GM19372 (cell line): Measurements from ENCODE around the gene ATP10B.
"Not testable (repeated sequence)": the region's sequence is repeated elsewhere in the genome, so short reads cannot be mapped to it uniquely, and the experiment has no call there.

Experiments used
- ATAC-seq: cut with Tn5 transposase; IDR thresholded peaks from one replicate; pipeline ENCODE4 v1.9.1; 2021; ENCODE audit warnings: mild to moderate bottlenecking, low read depth, moderate library complexity; ENCODE audit not compliant: unreplicated experiment

Gene ATP10B

DNA sequence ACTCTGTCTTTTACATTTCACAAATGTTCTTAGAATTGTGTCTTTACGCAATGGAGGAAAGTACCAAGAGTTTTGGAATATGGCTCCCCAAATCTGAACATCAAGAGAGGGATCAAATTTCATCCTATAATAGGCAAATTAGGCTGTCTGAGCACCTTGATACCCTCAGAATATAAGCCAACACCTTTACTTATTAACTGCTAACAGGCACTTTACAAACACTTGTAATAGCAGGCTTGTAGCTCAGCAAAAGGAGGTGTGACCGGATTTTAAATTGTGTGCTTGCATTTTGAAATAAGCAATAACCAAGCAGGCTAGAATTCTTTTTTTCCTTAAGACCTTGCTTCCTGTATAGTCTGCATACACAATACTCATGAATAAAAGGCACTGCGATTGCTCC, 92.0 kb downstream of the ATP10B start:
- ATAC-seq = no peak

DNA sequence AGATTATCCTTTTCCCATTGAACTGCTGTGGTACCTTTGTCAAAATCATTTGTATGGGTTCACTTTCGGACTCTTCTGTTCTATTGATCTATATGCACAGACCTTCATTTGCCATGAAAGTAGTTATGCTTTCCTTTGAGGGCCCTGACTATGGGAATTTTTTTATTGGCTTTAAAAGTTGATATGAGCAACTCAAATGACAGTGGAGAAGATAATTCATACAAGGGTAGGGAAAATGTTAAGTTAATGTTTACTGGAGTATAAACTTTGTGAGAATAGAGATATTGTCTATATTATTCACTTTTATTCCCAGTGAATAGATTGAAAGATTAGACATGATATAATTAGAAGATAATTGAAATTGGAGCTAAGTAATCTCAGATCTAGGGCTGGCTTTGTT, 94.8 kb downstream of the ATP10B start:
- no peak for ATAC-seq

DNA sequence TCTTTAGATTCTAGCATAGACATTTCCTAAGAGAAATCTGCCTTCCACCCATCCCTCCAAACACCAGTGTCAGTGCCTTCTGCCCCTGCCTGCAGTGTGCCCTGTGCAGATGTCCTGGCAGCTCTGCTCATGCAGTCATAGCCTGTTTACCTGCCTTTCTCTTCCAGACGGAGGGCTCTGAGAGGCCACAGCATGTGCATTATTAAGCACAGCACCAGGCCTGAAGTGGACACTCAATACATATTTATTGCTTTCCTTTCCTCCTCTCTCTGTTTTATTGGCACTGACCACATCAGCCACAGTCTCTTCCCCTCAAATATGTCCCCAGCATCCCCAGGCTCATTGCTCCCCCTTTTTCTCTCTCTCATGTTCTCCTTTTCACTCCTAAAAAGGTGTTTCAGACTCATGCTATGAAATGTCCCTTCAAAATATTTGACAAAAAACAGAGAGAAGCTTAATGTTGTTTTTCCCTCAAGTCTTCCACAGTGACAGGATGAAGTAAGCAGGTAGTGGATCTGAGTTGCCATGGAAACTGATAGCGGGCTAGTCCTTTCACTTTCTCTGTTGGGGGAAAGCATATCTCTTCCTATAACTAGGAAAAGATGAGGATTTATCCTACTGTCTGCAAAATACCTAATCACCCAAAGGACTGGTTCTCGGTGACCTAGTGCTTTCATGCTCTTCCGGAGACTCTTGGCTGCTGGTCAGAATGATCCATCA, 100.9 kb downstream of the ATP10B start:
- ATAC-seq = no peak

DNA sequence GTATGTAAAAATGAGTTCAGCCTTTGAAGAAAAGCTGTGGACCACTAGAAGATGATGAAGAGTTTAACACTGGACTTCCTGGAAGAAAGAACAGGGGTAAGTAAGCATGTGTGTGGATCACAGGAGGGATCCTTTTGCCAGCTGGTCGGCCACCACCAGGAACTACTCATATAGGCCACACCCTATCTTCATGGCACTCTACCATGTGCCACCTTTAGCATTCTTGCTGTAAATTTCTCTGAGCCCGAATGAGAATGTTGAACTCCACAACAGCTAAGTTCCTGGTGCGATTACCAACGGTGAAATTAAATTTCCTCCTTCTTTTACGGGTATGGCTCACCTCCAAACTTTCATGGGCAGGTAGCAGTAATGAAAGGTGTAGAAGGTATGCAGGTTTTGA, 102.3 kb downstream of the ATP10B start:
- no peak for ATAC-seq

DNA sequence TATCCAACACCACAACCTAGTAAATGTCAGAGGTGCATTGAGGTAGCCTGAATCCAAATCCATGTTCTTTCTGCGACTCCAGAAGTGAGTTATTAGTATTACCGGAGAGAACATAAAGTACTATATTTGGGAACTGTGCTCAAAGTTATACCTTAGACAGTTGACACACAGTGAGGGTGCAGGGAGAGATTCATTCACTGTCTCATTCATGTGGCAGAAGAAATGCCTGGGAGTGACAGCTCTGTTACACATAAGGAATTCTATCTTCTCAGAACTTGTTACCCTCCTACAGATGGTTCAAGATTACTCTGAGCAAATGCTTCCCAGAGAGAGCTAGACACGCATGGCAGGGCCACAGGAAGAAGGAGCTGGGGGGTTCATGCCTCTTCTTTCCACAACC, 103.0 kb downstream of the ATP10B start:
- ATAC-seq = no peak

DNA sequence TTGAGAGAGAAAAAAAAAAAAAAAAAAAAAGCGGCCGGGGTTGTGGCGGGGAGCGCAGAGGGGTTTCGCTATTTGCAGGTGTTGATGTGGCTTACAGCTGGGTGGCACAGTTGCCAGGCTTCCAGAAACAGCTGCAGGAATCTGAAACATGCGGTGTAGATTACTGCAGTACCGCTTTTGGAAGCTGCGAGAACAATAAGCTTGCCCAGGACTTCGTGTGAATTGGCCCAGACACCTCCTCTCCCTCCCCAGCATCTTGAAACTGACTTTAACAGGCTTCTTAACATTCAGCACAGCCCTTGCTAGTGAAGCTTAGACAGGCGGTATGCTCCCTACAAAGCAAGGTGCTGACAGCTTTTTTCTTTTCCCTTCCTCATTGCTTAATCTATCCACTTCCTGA, 104.0 kb downstream of the ATP10B start:
- no peak for ATAC-seq

DNA sequence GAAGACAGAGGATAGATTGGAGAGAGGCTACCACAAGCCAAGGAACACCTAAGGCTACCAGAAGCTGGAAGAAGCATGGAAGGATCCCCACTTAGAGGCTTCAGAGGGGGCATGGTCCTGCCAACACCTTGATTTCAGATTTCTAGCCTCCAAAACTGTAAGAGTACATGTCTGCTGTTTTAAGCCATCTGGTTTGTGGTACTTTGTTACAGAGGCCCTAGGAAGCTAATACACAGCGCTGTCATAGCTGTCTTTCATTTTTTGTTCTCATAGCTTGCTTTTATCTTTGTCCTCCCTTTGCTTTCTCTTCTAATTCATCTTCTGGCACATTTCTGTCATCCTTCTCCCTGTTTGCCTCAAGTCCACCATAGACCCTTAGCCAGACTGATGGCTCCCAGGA, 104.5 kb downstream of the ATP10B start:
- ATAC-seq = no peak

DNA sequence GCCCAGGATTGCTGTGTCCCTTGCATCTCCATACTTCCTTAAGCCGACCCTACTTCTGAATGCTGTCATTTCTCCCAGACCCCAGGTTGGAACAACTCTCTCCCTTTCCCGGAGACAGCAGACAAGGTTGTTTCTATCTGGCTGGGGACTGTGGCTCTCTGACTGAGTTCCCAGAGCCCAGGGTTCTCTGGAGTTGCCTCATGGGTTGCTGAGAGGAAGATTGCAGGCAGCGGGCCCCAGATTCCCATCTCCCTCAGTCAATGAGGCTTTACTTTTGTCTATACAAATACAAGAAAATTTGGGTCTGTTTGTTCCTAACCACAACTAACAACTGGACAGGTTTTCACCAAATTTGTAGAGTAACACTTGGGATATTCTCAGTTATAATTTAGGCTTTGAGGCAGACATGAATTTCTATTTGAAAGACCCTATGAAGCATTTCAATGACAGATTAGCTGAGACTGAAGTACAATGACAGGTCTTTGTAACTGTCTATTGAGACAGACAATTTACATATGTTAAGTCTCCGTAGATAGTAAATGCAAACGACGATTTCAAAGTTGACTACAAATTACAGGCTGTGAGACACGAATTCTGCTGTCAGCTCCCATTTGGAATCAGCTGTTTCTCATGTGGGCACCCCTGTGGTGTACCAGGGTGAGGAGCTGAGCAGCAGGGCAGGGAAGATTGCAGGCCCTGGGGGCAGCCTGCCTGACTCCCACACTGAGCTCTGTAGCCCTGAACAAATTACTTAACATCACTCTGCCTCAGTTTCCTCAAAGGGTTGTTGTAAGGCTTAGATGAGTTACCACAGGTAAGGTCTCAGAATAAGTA, 107.5 kb downstream of the ATP10B start:
- ATAC-seq = no peak

DNA sequence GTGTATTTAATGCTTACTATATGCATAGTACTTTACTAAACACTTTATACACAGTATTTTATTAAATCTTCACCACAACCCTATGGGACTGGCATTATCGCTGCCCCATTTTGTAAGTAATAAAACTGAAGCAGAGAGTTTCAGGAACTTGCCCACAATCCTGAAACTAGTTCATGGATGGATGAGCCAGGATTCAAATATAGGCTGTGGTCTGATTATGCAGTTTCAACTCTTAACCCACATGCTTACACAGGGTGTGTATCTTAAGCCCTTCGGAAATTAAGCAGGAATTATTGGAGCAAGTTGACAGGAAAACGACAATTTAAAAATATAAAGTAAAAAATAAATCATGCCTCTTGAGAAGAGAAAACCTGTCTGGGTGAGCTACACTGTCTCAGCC, 109.0 kb downstream of the ATP10B start:
- no peak for ATAC-seq

DNA sequence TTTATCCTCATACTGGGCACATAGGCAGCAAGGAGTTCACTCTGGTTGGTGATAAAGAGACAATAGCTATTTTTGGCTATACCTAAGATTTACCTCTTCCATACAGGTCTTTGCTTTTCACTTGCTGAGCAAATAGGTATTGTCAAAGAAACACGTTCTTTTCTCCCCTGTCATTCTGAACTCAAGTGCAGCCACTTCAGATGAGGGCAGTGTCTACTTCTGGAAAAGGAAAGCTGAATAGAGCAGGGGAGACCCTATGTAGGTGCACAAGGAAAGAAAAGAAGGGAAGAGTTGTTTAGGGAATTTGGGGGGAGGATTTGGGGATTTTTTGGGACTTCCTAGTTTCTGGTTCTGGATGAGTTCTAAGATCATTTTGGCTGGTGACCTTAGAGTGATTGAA, 109.6 kb downstream of the ATP10B start:
- no peak for ATAC-seq

DNA sequence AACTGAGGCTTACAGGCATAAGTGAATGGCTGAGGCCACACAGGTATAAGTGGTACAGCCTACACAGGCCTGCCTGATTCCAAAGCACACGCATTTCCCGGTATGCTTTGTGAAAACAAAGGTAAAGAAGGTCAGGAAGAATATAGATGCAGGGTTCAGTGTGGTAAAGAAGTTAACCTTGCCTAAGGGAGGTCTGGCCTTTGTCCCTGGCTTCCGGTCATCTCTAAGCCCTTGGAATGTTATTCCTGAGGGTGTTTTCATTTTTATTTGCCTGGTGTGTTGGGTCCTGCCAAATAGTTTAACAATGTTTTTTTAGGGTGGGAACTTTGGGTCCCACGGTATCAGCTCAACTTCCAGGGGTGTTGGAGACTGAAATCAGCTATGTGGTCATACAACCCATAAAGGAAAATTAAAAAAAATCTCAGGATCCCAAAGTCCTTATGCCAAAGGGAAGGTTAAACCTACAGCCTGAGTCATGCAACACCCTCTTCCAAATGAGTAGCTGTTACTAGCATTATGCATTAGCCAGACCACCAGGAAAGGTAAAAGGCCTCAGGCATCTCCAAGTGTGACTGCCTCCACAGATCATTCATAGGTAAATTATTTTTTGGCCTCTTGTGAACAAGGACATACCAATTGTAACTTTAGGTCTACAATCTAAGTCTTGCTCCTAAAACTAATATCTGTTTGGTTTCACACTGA, 124.6 kb downstream of the ATP10B start:
- ATAC-seq = no peak

DNA sequence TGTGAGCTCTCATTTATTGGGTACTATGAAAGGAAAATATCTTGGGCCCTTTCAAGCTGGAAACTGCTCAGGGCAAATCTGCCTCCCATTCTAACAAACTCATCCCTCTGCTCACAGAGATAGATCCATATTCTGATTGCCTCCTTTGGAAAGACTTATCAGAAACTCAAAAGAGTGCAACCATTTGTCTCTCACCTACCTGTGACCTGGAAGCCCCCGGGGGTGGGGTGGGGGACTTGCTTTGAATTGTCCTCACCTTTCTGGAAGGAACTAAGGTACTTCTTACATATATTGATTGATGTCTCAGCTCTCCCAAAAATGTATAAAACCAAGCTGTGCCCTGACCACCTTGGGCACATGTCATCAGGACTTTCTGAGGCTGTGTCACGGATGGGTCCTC, 125.3 kb downstream of the ATP10B start:
- ATAC-seq = no peak

DNA sequence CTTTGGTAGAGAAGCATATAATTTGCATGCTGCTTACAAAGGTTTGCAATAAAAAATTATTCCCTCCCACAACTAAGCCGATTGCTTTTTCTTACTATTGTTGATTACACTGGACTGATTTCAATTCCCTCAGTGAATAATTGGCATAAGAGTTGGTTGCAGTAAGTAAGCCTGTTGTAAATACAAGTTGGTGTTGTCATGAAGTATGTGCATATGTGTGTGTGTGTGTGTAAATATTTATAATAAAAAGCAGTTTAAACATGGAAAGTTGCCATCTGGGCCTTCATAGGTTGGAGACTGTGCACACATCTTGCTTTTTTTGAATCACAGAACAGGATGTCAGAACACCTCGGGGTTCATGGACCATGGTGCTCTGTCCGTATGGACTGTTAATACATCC, 131.2 kb downstream of the ATP10B start:
- no peak for ATAC-seq

DNA sequence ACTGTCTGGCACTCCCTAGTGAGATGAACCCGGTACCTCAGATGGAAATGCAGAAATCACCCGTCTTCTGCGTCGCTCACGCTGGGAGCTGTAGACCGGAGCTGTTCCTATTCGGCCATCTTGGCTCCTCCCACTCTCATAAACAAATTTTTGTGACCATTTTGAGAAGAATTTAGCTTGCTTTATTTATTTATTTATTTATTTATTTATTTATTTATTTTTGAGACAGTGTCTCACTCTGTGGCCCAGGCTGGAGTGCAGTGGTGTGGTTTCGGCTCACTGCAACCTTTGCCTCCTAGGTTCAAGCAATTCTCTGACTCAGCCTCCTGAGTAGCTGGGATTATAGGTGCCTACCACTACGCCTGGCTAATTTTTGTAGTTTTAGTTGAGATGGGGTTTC, 136.5 kb downstream of the ATP10B start:
- not testable (repeated sequence) for ATAC-seq

DNA sequence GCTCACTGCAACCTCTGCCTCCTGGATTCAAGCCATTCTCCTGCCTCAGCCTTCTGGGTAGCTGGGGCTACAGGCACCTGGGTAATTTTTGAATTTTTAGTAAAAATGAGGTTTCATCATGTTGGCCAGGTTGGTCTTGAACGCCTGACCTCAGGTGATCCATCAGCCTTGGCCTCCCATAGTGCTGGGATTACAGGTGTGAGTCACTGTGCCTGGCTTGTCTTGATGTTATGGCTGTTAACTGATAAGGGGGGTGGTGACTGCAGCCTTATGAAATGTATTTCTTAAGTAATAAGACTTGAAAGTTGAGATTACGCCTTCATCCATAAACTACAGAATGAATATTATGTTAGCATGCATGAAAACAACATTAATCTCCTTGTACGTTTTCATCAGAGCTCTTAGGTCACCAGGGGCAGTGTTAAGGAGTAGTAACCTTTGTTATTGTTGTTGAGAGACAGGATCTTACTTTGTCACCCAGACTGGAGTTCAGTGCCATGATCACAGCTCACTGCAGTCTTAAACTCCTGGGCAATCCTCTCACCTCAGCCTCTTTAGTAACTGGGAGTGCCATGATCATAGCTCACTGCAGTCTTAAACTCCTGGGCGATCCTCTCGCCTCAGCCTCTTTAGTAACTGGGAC, 148.3 kb downstream of the ATP10B start:
- ATAC-seq = no peak

DNA sequence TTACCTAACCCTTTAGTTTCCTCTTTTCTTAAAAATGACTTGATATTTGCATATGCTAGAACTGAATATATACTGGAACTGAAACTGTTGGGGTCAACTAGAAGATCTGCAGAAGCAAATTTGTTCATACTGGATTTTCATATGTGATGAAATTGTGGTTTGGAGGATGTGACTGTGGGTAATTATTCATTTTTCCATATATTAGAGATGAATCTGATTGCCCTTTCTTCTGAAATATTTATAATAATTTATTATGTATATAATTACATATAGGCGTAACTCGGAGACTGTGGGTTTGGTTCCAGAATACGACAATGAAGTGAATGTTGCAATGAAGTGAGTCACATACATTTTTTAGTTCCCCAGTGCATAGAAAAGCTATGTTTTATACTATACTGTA, 149.1 kb downstream of the ATP10B start:
- peak; percentile 91 for ATAC-seq

DNA sequence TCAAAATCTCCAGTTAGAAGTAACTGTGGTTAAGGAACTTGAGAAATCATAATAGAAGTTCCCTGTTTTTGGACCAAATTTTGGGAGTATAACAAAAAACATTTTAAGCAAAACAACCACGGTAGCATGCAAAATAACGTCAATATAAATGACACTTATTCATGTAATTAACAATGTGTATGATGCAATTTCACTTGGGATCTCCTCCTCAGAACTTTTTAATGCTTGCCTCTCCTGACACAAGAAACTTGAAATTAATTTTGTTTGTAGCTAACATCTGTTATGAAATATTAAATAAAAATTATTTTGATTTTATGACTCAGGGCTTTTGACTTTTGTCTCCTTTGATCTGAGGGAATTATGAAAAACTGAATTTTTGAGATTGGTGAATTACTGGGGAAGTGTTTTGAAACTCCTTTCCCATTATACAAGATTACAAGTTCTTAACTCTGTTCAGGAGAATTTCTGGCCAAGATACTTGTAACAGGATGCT, 149.7 kb downstream of the ATP10B start:
- ATAC-seq = no peak

DNA sequence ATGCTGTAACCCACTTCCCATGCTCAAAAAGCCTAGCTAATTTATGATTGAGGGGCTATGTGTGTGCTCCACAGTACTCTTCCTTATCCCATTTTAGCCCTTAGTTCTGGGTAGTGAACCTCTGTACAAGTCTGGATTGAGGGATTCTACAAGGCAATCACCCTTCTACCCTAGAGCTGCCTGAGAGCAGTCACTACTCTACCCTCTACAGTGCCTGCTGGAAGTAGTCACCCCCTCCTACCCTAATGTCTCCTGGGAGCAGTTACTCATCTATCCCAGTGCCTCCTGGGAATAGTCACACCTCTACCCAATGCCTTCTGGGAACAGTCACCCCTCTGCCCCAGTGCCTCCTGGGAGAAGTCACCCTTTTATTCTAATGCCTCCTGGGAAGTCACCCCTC, 150.6 kb downstream of the ATP10B start:
- ATAC-seq = no peak

DNA sequence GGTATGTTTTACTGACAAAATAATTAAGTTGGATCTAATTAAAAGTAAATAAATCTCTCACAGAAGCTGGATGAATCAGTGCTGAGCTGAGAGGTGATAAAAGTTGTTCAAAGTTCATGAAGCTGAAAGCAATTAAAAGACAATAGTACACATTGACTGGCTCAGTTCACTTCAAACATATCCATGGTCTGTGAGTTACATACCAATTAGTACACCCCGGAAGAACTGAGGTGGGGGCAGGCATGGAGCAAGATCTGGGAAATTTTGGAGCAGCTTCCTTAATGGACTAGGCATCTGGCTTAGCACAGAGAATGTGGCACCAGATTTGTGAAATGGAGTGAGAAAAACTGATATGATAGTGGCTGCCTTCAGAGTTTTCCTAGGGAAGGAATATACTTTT, 152.7 kb downstream of the ATP10B start:
- no peak for ATAC-seq

DNA sequence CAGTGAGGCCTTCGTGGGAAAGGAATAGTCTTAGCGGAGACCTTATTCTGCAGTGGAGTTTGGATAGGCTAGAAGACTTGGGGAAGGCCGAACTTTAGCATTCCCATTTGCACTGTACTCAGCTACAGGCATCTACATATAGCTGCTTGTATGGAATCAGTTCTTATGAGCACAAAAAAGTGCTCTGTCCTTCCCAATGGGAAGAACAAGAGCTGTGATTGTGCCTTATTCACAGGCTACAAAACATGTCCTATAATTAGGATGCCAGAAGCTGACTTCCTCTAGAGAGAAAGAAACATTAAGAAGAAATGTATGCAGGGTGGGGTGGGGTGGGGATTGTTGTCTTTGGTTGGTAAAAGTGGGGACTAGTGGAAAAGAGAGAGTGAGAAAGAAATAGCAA, 154.7 kb downstream of the ATP10B start:
- no peak for ATAC-seq

DNA sequence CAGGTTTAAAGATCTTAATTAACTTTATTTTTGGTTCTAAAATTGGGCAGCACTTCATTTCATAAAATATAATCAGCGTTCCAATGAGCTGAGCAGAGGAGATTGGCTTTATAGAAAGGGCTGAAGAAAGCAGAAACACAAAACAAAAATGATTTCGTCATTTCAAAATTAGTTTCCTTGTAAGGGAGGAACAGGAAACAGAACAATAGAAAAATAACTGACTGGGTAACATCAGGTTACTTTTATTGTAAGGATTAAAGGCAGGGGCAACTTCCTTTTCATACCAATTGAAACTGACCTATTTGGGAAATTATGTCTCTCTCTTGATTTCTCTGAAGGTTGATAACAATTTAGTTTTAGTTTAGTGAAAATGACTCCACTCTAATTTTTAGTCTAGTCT, 157.1 kb downstream of the ATP10B start:
- no peak for ATAC-seq
